ENCODE measurements around the gene SPG7. TPM values are rescaled to one million over a fixed set of nuclear protein-coding genes. Genes with fewer than 3 reads are reported as not detected.

SPG7 gene
- total RNA-seq, 1 experiment from 2014 or later: 141 TPM

DNA sequence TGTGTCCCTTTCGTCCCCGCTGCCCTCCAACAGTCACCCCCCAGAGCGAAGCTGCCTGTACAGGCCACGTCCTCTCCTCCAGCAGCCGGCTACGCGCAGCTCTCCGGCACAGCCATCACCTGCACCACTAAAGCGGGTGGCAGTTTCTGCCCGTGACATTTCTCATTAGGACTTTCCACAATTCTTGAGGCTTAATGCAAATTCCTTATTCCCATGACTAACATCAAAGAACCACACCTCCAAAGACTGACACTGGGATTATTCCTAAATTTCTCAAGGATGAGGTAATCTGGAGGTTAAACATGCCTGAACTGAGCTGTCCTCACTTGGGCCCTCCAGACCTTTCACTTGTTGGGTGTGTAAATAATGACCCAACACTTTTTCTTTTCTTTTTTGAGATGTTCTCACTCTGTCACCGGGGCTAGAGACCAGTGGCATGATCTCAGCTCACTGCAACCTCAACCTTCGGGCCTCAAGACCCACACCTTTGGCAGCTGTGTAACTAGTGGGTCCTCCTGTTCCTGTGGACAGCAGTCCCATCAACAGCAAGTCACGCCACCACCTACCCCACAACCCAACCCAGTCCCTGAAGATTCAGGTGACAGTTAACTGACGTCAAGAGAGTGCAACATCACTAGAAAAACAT is 29.5 kb upstream of the SPG7 start:
- H3K27ac Mint-ChIP-seq: peak overlapping the region; percentile 67
- ATAC-seq (no peak), DNase-seq (ENCODE audit: low spot score) (no peak)
- POLR2A ChIA-PET: no interaction called here
- H3K4me1 Mint-ChIP-seq: peaks cover 75% of the 10 kb centered on the region
- H3K4me3 Mint-ChIP-seq: no peak overlapping the region
- CTCF ChIA-PET: interaction anchor here (1.0 kb wide), 1 partner anchor 185 kb away, joined by 3 read pairs; no protein-coding TSS in a partner anchor
- TF ChIP-seq, protein P1, sequence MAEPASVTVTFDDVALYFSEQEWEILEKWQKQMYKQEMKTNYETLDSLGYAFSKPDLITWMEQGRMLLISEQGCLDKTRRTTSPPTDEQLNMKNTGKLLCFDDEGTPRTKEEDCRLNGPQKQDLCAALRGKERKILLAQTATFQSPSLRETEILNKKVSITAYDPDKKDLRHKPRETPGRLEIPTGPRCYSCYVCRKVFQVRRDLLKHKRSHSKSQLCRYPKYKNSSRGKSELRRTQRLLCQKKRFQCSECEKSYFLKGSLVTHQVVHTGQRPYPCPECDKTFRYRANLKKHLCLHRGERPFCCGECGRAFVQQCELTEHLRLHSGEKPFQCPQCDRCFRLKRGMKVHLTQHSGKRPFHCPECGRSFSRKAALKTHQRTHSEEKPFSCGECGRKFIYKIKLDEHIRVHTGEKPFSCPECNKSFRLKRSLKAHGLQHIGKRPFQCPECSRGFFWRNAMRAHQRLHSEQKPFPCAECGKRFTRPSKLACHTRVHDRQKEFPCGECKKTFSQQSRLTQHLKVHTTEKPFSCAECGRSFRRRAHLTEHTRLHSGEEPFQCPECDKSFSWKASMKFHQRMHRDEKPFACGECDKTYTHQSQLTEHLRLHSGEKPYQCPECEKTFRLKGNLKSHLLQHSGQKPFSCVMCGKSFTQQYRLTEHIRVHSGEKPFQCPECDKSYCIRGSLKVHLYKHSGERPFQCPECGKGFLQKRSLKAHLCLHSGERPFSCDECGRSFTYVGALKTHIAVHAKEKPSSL (CRISPR knock-in tag; conservative IDR thresholded peaks at IDR 0.05): no peak
- TF ChIP-seq ZBTB21 (CRISPR knock-in tag; IDR thresholded peaks at IDR 0.05; ENCODE audit: borderline replicate concordance) (no peak), NR1H2 (CRISPR knock-in tag; IDR thresholded peaks at IDR 0.05) (no peak), SOX15 (CRISPR knock-in tag; IDR thresholded peaks at IDR 0.05) (no peak), ETV6 (CRISPR knock-in tag; IDR thresholded peaks at IDR 0.05) (no peak), EMX1 (CRISPR knock-in tag; IDR thresholded peaks at IDR 0.05) (no peak), TEAD1 (CRISPR knock-in tag; IDR thresholded peaks at IDR 0.05) (no peak), ZNF396 (CRISPR knock-in tag; IDR thresholded peaks at IDR 0.05; ENCODE audit: borderline replicate concordance) (no peak), NFE2L1 (CRISPR knock-in tag; IDR thresholded peaks at IDR 0.05) (no peak), FOXP1 (CRISPR knock-in tag; IDR thresholded peaks at IDR 0.05; ENCODE audit: borderline replicate concordance) (no peak), GTF2I (CRISPR knock-in tag; conservative IDR thresholded peaks at IDR 0.05) (no peak)
- TF ChIP-seq, protein P2, sequence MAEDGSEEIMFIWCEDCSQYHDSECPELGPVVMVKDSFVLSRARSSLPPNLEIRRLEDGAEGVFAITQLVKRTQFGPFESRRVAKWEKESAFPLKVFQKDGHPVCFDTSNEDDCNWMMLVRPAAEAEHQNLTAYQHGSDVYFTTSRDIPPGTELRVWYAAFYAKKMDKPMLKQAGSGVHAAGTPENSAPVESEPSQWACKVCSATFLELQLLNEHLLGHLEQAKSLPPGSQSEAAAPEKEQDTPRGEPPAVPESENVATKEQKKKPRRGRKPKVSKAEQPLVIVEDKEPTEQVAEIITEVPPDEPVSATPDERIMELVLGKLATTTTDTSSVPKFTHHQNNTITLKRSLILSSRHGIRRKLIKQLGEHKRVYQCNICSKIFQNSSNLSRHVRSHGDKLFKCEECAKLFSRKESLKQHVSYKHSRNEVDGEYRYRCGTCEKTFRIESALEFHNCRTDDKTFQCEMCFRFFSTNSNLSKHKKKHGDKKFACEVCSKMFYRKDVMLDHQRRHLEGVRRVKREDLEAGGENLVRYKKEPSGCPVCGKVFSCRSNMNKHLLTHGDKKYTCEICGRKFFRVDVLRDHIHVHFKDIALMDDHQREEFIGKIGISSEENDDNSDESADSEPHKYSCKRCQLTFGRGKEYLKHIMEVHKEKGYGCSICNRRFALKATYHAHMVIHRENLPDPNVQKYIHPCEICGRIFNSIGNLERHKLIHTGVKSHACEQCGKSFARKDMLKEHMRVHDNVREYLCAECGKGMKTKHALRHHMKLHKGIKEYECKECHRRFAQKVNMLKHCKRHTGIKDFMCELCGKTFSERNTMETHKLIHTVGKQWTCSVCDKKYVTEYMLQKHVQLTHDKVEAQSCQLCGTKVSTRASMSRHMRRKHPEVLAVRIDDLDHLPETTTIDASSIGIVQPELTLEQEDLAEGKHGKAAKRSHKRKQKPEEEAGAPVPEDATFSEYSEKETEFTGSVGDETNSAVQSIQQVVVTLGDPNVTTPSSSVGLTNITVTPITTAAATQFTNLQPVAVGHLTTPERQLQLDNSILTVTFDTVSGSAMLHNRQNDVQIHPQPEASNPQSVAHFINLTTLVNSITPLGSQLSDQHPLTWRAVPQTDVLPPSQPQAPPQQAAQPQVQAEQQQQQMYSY (CRISPR knock-in tag; IDR thresholded peaks at IDR 0.05): no peak
- TF ChIP-seq, protein P3, sequence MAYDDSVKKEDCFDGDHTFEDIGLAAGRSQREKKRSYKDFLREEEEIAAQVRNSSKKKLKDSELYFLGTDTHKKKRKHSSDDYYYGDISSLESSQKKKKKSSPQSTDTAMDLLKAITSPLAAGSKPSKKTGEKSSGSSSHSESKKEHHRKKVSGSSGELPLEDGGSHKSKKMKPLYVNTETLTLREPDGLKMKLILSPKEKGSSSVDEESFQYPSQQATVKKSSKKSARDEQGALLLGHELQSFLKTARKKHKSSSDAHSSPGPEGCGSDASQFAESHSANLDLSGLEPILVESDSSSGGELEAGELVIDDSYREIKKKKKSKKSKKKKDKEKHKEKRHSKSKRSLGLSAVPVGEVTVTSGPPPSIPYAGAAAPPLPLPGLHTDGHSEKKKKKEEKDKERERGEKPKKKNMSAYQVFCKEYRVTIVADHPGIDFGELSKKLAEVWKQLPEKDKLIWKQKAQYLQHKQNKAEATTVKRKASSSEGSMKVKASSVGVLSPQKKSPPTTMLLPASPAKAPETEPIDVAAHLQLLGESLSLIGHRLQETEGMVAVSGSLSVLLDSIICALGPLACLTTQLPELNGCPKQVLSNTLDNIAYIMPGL (CRISPR knock-in tag; IDR thresholded peaks at IDR 0.05): no peak
- TF ChIP-seq, protein P4, sequence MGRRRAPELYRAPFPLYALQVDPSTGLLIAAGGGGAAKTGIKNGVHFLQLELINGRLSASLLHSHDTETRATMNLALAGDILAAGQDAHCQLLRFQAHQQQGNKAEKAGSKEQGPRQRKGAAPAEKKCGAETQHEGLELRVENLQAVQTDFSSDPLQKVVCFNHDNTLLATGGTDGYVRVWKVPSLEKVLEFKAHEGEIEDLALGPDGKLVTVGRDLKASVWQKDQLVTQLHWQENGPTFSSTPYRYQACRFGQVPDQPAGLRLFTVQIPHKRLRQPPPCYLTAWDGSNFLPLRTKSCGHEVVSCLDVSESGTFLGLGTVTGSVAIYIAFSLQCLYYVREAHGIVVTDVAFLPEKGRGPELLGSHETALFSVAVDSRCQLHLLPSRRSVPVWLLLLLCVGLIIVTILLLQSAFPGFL (CRISPR knock-in tag; IDR thresholded peaks at IDR 0.05; ENCODE audit: borderline replicate concordance): no peak
- TF ChIP-seq, protein P5, sequence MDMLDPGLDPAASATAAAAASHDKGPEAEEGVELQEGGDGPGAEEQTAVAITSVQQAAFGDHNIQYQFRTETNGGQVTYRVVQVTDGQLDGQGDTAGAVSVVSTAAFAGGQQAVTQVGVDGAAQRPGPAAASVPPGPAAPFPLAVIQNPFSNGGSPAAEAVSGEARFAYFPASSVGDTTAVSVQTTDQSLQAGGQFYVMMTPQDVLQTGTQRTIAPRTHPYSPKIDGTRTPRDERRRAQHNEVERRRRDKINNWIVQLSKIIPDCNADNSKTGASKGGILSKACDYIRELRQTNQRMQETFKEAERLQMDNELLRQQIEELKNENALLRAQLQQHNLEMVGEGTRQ (CRISPR knock-in tag; IDR thresholded peaks at IDR 0.05): no peak
- TF ChIP-seq, protein P6, sequence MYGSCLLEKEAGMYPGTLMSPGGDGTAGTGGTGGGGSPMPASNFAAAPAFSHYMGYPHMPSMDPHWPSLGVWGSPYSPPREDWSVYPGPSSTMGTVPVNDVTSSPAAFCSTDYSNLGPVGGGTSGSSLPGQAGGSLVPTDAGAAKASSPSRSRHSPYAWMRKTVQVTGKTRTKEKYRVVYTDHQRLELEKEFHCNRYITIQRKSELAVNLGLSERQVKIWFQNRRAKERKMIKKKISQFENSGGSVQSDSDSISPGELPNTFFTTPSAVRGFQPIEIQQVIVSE (CRISPR knock-in tag; IDR thresholded peaks at IDR 0.05; ENCODE audit: borderline replicate concordance): no peak
- peaks cover 3% of the 10 kb centered on the region; the same call in 1 of the 2 replicates for H3K9me3 Mint-ChIP-seq
- no peaks in the 10 kb centered on the region for H3K27me3 Mint-ChIP-seq (ENCODE audit: low read depth)
- peaks cover 4% of the 10 kb centered on the region; the same call in 1 of the 2 replicates for H3K36me3 Mint-ChIP-seq

All from WTC11 (cell line).